HG02623 (cell line): ENCODE measurements around the gene ZBTB46.
"Not testable (repeated sequence)": the region's sequence is repeated elsewhere in the genome, so short reads cannot be mapped to it uniquely, and the experiment has no call there.

Experiments
- ATAC-seq: cut with Tn5 transposase; IDR thresholded peaks from one replicate; pipeline ENCODE4 v1.9.1; 2021; ENCODE audit warnings: moderate library complexity; ENCODE audit not compliant: unreplicated experiment

The ZBTB46 gene

DNA sequence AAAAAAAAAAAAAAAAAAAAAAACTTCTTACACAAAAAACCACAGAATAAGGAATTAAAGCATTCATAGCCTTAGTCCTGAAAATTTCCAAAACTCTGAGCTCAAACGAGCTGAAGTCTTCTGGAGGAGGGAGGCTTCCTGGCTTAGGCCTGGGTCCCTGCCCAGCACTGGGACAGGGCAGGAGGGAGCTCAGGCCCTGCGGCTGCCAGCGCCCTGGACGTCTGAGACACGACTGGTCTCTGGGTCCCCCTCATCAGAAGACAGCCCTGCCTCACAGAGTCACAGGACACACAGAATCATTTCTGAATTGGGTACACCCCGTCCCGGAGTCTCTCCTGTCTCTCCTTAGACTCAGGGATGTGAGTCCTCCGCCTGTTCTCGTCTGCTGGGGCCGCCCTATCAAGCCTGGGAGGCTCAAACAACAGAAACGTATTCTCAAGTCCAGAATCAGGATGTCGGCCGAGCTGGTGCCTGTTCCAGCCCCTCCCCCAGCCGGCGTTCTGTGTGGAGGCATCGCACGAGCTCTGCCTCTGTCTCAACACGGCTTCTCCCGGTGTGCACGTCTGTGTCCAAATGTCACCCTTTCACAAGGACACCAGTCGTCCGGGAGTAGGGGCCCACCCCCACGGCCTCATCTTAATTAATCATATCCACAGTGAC, 39.4 kb downstream of the ZBTB46 start:
- no peak for ATAC-seq

DNA sequence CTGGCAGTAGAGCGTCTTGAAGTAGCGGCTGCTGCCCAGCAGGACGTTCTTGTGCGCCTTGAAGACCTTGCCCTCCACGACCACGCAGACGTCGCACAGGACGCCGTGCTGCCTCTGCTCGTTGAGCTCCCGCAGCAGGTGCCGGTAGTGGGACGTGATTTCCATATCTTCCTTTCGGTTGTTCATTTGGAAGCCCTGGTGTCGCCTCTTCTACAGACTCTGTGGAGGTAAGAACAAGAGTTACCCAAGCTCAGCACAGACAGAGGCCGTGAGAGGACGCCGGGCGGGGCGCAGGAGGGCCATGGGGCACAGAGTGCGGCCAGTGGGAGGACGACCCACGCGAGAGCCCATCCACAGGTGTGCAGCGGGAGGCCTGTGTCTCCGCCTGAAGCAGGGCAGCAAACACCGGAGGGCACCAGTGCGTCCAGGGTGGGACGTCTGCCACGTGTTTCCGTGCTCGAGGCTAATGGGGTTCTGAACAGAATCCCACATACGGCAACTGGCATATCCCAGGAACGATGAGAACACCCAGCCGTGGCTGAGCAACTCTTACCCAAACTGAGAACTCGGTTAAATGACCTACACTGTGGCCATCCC, 40.4 kb downstream of the ZBTB46 start:
- no peak for ATAC-seq

GRCh38 chr20:63789836-63790571, 41.1 kb downstream of the ZBTB46 start:
- no peak for ATAC-seq

DNA sequence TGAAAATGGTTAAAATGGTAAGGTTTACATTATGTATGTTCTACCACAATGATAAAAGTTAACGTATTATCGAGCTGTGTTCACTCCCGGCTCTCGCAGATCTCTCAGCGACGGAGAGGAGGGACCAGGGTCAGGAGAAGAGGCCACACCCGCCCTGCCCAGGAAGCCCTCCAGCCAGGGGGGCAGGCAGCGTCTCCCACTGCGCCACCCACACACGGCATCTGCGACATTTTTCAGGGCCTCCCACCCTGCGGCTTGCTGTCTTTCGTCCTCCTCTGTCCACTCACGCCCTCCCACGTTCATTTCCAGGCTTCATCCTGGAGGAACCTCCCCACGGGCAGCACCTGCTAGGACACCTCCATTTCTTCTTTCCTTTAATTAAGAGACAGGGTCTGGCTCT, 43.3 kb downstream of the ZBTB46 start:
- no peak for ATAC-seq

DNA sequence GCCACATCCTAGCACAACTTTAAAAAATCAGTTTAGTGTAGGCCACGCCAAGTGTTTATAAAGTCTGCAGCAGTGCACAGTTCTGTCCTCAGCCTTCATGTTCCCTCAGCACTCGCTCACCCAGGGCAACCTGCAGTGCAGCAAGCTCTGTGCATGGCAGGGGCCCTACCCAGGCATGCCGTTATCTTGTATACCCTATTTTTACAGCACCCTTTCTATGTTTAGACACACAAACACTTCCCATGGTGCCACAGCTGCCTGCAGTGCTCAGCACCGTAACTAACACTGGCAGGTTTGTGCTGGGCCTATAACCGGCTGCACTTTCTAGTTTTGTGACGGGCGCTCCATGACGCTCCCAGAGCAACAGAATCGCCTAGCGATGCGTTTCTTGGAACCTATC, 43.8 kb downstream of the ZBTB46 start:
- no peak for ATAC-seq

DNA sequence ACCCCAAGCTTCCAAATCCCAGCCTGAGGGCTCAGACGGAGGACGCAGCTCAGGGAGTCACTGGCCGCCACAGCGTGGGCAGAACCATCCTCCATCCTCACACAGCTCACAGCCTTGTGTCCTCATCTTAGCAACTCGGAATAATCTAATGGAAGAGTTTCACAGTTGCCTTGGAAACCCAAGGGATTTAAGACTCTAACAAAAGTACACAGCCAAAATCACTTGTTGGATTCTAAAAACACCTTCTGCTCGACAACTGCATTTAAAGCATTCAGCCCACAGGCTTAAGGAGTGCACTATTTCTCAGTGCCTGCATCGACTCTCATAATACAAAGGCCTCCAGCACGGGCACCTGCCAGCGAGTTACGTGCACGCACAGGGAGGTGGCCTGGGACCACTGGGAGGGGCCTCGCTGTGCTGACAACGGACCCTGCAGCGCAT, 45.4 kb downstream of the ZBTB46 start:
- ATAC-seq: no peak

DNA sequence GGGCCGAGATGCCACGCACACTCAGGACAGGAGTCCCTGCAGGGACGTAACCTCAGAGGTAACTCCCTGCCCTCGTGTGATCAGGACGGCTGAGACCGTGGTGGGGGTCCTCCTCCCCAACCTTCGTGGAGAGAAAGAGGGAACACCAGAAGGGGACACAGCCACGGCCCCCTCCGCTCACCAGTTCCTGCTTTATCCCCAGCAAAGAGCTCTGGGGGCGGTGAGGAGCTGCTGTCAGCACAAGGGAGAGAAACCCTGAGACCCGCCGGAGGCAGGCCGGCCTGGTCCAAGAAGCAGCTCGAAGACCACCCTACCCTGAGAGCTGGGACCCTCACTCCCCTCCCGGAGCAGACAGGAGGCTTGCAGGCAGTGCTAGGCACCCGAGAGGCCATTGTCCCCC, 47.1 kb downstream of the ZBTB46 start:
- no peak for ATAC-seq

DNA sequence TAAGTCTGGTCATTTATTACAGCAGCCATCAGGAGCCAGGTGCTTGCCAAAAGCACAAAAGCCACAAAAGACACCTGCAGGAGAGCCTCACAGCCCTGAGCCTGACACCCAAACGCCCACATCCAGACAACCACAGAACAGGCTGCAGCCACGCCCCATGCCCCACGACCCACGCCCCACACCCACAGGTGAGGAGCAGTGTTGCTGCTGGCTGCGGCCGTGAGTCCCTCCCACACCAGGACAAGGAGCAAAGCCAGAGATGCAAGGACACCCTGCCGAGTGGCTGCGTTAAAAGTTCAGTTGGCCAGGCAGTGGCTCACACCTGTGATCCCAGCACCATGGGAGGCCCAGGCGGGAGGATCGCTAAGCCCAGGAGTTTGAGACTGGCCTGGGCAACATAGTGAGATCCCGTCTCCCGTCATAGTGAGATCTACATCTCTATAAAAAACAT, 48.5 kb downstream of the ZBTB46 start:
- ATAC-seq: no peak

DNA sequence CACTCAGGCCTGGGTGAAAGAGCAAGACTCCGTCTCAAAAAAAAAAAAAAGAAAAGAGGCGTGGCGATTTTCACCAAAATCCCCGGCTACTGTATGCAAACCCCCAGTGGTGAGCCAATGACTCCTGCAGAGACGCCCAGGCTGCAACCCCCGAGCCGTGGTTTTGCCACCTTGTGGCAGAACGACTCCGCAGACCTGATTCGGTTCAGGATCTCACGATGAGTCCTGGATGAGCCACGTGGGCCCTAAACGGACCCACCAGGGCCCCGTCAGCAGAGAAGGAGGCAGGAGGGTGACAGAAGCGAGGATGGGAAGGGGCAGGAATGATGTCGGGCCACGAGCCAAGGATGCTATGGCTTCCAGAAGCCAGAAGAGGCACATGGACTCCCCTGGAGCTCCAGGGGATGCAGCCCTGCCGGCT, 49.0 kb downstream of the ZBTB46 start:
- ATAC-seq: no peak

DNA sequence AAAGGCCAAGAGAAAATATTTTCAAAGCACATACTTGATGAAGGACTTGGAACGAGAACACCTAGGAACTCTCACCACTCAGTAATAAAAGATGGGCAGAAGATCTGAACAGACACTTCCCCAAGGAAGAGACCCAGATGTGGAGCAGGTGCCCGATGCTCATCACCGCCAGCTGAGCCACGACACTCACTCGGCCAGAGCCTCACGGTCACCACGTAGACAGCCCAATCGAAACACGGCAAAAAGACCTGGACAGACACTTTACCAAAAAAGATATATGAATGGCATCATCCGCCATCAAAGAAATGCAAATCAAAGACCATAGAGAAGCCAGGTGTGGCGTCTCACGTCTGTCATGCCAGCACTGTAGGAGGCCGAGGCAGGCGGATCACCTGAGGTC, 49.9 kb downstream of the ZBTB46 start:
- no peak for ATAC-seq

GRCh38 chr20:63778857-63779256, 52.2 kb downstream of the ZBTB46 start:
- ATAC-seq: no peak

GRCh38 chr20:63778034-63778752, 52.9 kb downstream of the ZBTB46 start:
- no peak for ATAC-seq

- ATAC-seq: no peak
Observed at GRCh38 chr20:63777614-63778013, 53.5 kb downstream of the ZBTB46 start.

GRCh38 chr20:63776875-63777274, 54.2 kb downstream of the ZBTB46 start:
- not testable (repeated sequence) for ATAC-seq

- ATAC-seq: no peak
Observed at GRCh38 chr20:63775096-63775978, 55.7 kb downstream of the ZBTB46 start.

GRCh38 chr20:63774306-63774705, 56.8 kb downstream of the ZBTB46 start:
- no peak for ATAC-seq

GRCh38 chr20:63773571-63774241, 57.4 kb downstream of the ZBTB46 start:
- no peak for ATAC-seq

DNA sequence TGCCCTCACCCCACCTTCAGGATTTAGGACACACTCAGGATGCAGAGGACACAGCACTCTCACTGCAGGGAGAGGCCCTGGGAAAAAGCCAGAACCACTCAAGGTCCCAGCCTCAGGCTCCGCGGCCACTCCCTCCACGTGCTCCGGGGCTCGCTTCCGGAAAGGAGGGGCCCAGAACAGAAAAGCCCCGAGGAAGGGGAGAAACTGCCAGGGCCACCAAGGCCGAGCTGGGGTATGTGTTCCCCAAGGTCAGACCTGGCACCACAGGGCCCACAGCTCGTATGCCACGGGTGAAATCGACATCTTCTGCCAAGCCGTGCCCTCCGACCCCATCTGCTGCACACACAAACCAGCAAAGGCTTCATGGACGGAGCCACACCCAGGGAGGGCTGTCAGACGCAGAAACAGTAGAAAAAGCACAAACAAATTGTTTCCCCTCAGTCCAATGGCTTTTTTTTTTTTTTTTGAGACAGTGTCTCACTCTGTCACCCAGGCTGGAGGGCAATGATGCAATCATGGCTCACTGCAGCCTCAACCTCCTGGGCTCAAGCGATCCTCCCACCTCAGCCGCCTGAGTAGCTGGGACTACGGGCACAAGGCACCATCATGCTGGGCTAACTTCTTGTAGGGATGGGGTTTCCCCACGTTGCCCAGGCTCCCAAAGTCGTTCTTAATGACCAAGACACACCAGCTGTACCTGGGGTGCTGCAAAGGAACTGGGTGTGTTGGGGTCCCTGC, 58.1 kb downstream of the ZBTB46 start:
- ATAC-seq: no peak

GRCh38 chr20:63771046-63771707, 59.9 kb downstream of the ZBTB46 start:
- no peak for ATAC-seq
